ENCODE data around the gene CSRP2. TPM values are rescaled to one million over a fixed set of nuclear protein-coding genes. Genes with fewer than 3 reads are reported as not detected.

CSRP2 gene
- total RNA-seq, 2 donors from 2014 or later: 4.3 to 19.7 TPM

DNA sequence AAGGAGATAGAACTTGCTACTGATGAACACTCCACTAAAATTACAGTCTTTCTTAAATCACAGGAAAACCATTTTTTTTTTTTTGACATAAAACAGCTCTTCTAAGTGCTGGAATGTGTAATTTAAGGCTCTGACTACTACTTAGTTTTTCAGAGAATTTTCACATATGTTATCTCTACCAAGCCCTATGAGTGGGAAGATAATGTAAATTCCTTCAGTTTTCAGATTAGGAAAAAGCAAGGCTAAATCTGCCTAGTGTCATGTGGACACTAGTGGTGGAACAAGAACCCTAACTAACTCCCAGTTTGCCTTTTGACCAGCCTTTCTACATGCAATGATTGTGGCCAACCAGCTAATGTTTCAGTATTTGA lies 37.3 kb upstream of the CSRP2 start:
- H3K36me3 ChIP-seq (replicated peaks in 1 of 2; ENCODE audit: insufficient read depth in 1 of 2, low read depth in 2 of 2): no peaks in the 10 kb centered on the region
- H3K4me1 ChIP-seq: peaks cover 13% of the 10 kb centered on the region
- DNase-seq (no peak), ATAC-seq (no peak)
- intact Hi-C loops (cut with DNase I): no loop called here
- H3K9me3 ChIP-seq: no peaks in the 10 kb centered on the region
- H3K27me3 ChIP-seq: no peaks in the 10 kb centered on the region
- H3K4me3 ChIP-seq: no peak overlapping the region
- no peak overlapping the region for H3K27ac ChIP-seq
- TF ChIP-seq POLR2A (IDR thresholded peaks at IDR 0.05): no peak
- no peak for TF ChIP-seq CTCF (IDR thresholded peaks at IDR 0.05)

DNA sequence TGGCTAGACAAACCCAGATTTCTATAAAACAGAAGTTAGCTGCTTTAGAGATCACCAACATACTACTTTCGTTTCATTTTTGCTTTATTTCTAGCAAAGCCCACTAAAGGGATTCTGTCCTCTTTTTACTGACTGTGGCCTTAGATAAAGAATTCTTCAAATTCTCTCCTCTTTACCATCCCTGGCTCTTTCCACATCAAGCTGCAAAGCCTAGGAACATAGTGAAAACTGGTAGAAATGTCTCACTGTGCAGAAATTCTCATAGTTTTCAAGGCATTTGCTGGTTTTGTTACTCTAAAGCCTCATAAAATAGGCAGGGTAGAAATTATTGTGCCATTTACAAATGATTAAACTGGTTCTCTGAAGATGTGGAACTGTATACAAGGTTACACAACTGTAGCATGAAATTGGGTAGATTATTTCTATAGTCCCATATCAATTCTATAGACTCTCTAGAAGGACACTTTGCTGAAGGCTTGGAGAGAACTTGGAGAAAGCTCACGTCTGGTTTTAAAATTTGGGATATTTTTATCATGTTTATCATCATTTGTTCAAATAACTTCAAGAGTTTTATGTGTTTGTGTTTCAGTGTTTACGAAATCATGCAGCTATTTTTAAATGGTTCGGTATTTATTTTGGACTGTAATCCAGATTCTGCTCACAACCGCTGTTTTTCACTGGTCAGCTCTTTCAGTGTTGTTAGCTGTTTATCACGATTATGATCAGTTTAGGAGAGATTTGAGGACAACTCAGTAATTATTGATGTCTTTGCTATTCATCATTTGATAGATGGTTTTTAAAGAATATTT lies 36.7 kb upstream of the CSRP2 start:
- TF ChIP-seq CTCF (IDR thresholded peaks at IDR 0.05): no peak
- no peak for TF ChIP-seq POLR2A (IDR thresholded peaks at IDR 0.05)
- H3K27ac ChIP-seq: no peak overlapping the region

GRCh38 chr12:76914102-76914859 lies 35.5 kb upstream of the CSRP2 start:
- 71 to 92% methylated on average over 2 of the region's 2 CpGs for WGBS, 2 donors
- DNase-seq (no peak), ATAC-seq (no peak)
- Histone ChIP-seq H3K4me3 (no peak overlapping the region), H3K4me1 (peaks cover 13% of the 10 kb centered on the region), H3K27ac (no peak overlapping the region), H3K9me3 (no peaks in the 10 kb centered on the region), H3K27me3 (no peaks in the 10 kb centered on the region), H3K36me3 (replicated peaks in 1 of 2; ENCODE audit: insufficient read depth in 1 of 2, low read depth in 2 of 2) (no peaks in the 10 kb centered on the region)
- intact Hi-C loops (cut with DNase I): no loop called here
- no peak for TF ChIP-seq POLR2A (IDR thresholded peaks at IDR 0.05)
- no peak for TF ChIP-seq CTCF (IDR thresholded peaks at IDR 0.05)

More for the DNA sequence above, 36.7 kb upstream of the CSRP2 start:
- intact Hi-C loops (cut with DNase I): no loop called here
- Histone ChIP-seq H3K4me3 (no peak overlapping the region), H3K36me3 (replicated peaks in 1 of 2; ENCODE audit: insufficient read depth in 1 of 2, low read depth in 2 of 2) (no peaks in the 10 kb centered on the region), H3K9me3 (no peaks in the 10 kb centered on the region), H3K27me3 (no peaks in the 10 kb centered on the region), H3K4me1 (peaks cover 13% of the 10 kb centered on the region)
- no peak for DNase-seq
- WGBS, 2 donors: 22 to 26% methylated on average over 6 of the region's 6 CpGs
- no peak for ATAC-seq

- TF ChIP-seq CTCF (IDR thresholded peaks at IDR 0.05) (no peak), POLR2A (IDR thresholded peaks at IDR 0.05) (no peak)
- intact Hi-C loops (cut with DNase I): no loop called here
- H3K36me3 ChIP-seq (replicated peaks in 1 of 2; ENCODE audit: insufficient read depth in 1 of 2, low read depth in 2 of 2): no peaks in the 10 kb centered on the region
- no peaks in the 10 kb centered on the region for H3K9me3 ChIP-seq
- no peaks in the 10 kb centered on the region for H3K27me3 ChIP-seq
- no peaks in the 10 kb centered on the region for H3K4me1 ChIP-seq
- ATAC-seq (no peak), DNase-seq (no peak)
- H3K27ac ChIP-seq: no peak overlapping the region
- 85 to 88% methylated on average over 4 of the region's 4 CpGs for WGBS, 2 donors
- H3K4me3 ChIP-seq: no peak overlapping the region
These were observed 30.5 kb upstream of the CSRP2 start for GRCh38 chr12:76909290-76909689.

Measured in body of pancreas (tissue), 4 donors.